CD4-positive, CD25-positive, alpha-beta regulatory T cell (primary cell): Measurements from ENCODE around the gene KIAA0825. TPM values are rescaled to one million over a fixed set of nuclear protein-coding genes. Genes with fewer than 3 reads are reported as not detected.

Experiments used
- ATAC-seq, 2 donors: fragments of 150-1000 bp; cut with Tn5 transposase; one replicate each; pipeline ENCODE4 v1.10.0; 2021; ENCODE audit warnings: low read depth in 2 of 2, moderate number of reproducible peaks in 2 of 2, moderate library complexity in 1 of 2
- DNase-seq, 3 donors: peaks; one replicate each; pipeline versions ENCODE4 v3.0.0 to v3.0.0-alpha.2; 2012 to 2022; ENCODE audit warnings: mixed read lengths in 1 of 3
- H3K27ac ChIP-seq: one replicate; pipeline ENCODE4 v1.7.0; 2013; ENCODE audit warnings: mild to moderate bottlenecking, low read length; ENCODE audit not compliant: insufficient read depth, poor library complexity, severe bottlenecking
- H3K27me3 ChIP-seq: one replicate; pipeline ENCODE4 v1.7.0; 2013; ENCODE audit warnings: low read length; ENCODE audit not compliant: control insufficient read depth, insufficient read depth
- H3K36me3 ChIP-seq: one replicate; pipeline ENCODE4 v1.7.0; 2013; ENCODE audit warnings: mild to moderate bottlenecking, low read length, moderate library complexity; ENCODE audit not compliant: control insufficient read depth, insufficient read depth
- H3K4me1 ChIP-seq: 2 replicates; pipeline ENCODE4 v1.7.0; 2013; ENCODE audit warnings: mild to moderate bottlenecking, low read length; ENCODE audit not compliant: insufficient read depth, control insufficient read depth, poor library complexity, severe bottlenecking
- H3K4me3 ChIP-seq: one replicate; pipeline ENCODE4 v1.7.0; 2013; ENCODE audit warnings: low read depth, mild to moderate bottlenecking, low read length, moderate library complexity
- H3K9me3 ChIP-seq, 2 experiments: 1 replicate in 1 of 2; 2 replicates in 1 of 2; pipeline ENCODE4 v1.7.0; 2013; ENCODE audit warnings: low read length in 2 of 2, mild to moderate bottlenecking in 1 of 2, moderate library complexity in 1 of 2; ENCODE audit not compliant: control insufficient read depth in 2 of 2
- H3K27ac Mint-ChIP-seq, 3 donors: one replicate each; pipeline ENCODE4 v1.8.0; 2020 to 2022; ENCODE audit warnings: mild to moderate bottlenecking in 3 of 3, mixed read lengths in 3 of 3, moderate library complexity in 2 of 3
- H3K27me3 Mint-ChIP-seq: one replicate; pipeline ENCODE4 v1.8.0; 2022; ENCODE audit warnings: mild to moderate bottlenecking, mixed read lengths
- H3K36me3 Mint-ChIP-seq: one replicate; pipeline ENCODE4 v1.8.0; 2020; ENCODE audit warnings: mixed read lengths
- H3K4me1 Mint-ChIP-seq, 4 donors: one replicate each; pipeline ENCODE4 v1.8.0; 2020 to 2022; ENCODE audit warnings: mixed read lengths in 4 of 4, mild to moderate bottlenecking in 1 of 4
- H3K4me3 Mint-ChIP-seq, 4 donors: one replicate each; pipeline ENCODE4 v1.8.0; 2020 to 2022; ENCODE audit warnings: mild to moderate bottlenecking in 4 of 4, mixed read lengths in 4 of 4, moderate library complexity in 3 of 4
- H3K9me3 Mint-ChIP-seq, 7 donors: one replicate each; pipeline ENCODE4 v1.8.0; 2020 to 2022; ENCODE audit warnings: mixed read lengths in 7 of 7, mild to moderate bottlenecking in 3 of 7, moderate library complexity in 2 of 7
- polyA plus RNA-seq, 4 donors: library from polyadenylated mRNA; unstranded; fragments of 300-500 nt; fragmentation: Illumina TruSeq; gene quantifications; one replicate each; pipeline ENCODE4 v1.2.3, GENCODE V29; 2021
- total RNA-seq: library from RNA; stranded (reverse); gene quantifications from one replicate; pipeline ENCODE4 v1.2.3, GENCODE V29; 2022

Gene KIAA0825
- total and polyA plus RNA-seq, 5 donors from 2014 or later = 0.42 to 4.6 (median 1.3) TPM

DNA sequence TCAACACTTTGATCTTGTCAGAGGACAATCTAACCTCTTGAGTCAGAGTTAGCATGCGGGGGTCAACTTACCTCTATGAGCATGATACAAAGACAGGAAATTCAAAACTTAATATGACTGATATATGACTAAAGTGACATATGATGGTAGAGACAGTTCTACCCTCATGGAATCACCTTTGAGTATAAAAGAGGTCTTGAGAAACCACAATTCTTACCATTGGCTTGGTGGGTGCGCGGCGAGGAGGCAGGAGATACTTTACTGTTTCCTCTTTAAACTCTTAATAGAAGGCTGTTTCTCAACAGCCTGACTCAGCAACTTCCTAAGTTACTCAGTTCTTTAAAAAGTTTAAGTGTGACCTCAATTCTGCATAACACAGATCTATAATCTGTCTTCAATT is 372.8 kb downstream of the KIAA0825 start:
- Histone ChIP-seq H3K27ac (no peak overlapping the region), H3K4me3 (no peak overlapping the region), H3K4me1 (no peaks in the 10 kb centered on the region), H3K27me3 (no peaks in the 10 kb centered on the region), H3K36me3 (no peaks in the 10 kb centered on the region), H3K9me3 (no peaks in the 10 kb centered on the region)
- Mint-ChIP-seq H3K27me3 (no peaks in the 10 kb centered on the region), H3K36me3 (no peaks in the 10 kb centered on the region), H3K9me3 (no peaks in the 10 kb centered on the region), H3K27ac (no peak overlapping the region), H3K4me1 (no peaks in the 10 kb centered on the region), H3K4me3 (no peak overlapping the region)
- no peak for DNase-seq
- ATAC-seq = no peak

DNA sequence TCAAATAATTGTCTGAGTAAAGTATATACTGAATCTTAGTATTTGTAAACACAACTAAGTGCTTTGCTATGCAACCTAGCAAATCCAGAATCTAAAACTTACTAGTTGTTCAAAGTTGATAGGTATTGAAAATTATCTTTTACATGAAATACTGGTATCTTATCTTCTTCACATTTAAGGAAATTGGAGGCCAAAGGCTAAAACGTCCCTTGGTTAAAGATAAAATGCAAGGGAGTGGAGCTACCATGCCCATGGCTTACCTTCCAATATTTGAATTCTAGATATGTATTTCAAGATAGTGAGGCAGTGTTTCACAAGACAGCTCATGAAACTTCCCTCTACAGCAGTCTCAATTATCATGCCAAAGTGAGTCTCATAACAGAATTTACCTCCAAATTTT is 373.5 kb downstream of the KIAA0825 start:
- Mint-ChIP-seq H3K27ac (no peak overlapping the region), H3K9me3 (no peaks in the 10 kb centered on the region), H3K27me3 (no peaks in the 10 kb centered on the region), H3K4me3 (no peak overlapping the region), H3K36me3 (no peaks in the 10 kb centered on the region), H3K4me1 (no peaks in the 10 kb centered on the region)
- no peaks in the 10 kb centered on the region for H3K4me1 ChIP-seq
- DNase-seq = no peak
- no peak overlapping the region for H3K27ac ChIP-seq
- H3K9me3 ChIP-seq = no peaks in the 10 kb centered on the region
- H3K4me3 ChIP-seq = no peak overlapping the region
- H3K27me3 ChIP-seq = no peaks in the 10 kb centered on the region
- ATAC-seq = no peak
- no peaks in the 10 kb centered on the region for H3K36me3 ChIP-seq

DNA sequence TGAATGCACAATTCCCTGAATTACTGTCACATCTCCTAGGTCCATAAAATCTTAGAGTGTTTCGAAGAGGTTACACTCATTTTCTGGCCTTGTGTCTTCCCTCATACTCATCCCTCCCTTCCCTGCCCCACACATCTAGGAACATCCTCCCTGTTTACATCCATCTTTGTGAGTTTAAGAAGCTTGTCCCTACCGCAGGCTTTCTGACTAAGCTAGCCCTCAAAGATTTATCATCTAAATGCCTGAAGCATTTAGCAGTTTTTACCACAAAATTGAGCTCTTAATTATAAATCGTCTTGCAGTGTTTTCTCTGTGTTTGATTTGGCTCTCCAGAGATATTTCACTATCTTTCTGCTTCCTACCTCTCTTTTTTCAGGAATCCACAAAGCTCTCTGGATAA is 374.8 kb downstream of the KIAA0825 start:
- no peak overlapping the region for H3K27ac Mint-ChIP-seq
- ATAC-seq = no peak
- H3K4me3 Mint-ChIP-seq = no peak overlapping the region
- no peaks in the 10 kb centered on the region for H3K36me3 Mint-ChIP-seq
- no peak for DNase-seq
- H3K27me3 Mint-ChIP-seq = no peaks in the 10 kb centered on the region
- Histone ChIP-seq H3K36me3 (no peaks in the 10 kb centered on the region), H3K27me3 (no peaks in the 10 kb centered on the region), H3K4me3 (no peak overlapping the region), H3K27ac (no peak overlapping the region), H3K9me3 (no peaks in the 10 kb centered on the region), H3K4me1 (no peaks in the 10 kb centered on the region)
- no peaks in the 10 kb centered on the region for H3K4me1 Mint-ChIP-seq
- no peaks in the 10 kb centered on the region for H3K9me3 Mint-ChIP-seq

DNA sequence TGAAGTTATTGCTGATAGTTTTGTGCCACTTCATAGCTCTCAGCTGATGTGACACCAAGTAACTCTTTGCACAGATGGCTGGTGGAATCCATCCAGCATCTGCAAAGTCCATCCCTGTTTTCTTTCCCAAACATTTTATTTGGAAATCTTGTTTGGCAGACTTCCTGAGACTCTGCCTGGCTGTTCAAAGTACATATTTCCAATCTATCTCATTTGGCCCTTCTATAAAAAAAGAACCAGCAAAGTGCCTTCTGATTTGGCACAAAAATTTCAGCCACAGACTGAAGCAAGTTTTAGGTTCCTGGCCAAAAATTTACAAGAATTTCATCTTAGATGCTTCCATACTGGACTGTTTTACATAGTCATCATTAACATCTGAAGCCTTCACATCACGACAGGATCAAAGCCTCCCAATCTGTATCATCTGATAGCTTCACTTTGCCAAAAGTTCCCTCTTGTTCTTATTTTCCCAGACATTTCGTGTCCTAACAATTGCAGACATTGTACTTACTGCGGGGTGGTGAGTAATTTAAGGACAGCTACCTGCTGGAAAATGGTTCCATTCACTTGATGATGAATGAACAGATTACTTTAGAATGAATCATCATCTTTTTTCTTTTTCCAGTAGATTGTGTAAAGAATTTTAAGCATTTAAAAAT is 377.3 kb downstream of the KIAA0825 start:
- H3K36me3 Mint-ChIP-seq = no peaks in the 10 kb centered on the region
- Histone ChIP-seq H3K4me3 (no peak overlapping the region), H3K27ac (no peak overlapping the region), H3K9me3 (no peaks in the 10 kb centered on the region), H3K4me1 (no peaks in the 10 kb centered on the region), H3K27me3 (no peaks in the 10 kb centered on the region), H3K36me3 (no peaks in the 10 kb centered on the region)
- no peak for DNase-seq
- no peak overlapping the region for H3K4me3 Mint-ChIP-seq
- H3K9me3 Mint-ChIP-seq = peaks cover 0 to 1% (median 0%) of the 10 kb centered on the region in 7 donors
- ATAC-seq = no peak
- no peaks in the 10 kb centered on the region for H3K4me1 Mint-ChIP-seq
- H3K27ac Mint-ChIP-seq = no peak overlapping the region
- no peaks in the 10 kb centered on the region for H3K27me3 Mint-ChIP-seq

DNA sequence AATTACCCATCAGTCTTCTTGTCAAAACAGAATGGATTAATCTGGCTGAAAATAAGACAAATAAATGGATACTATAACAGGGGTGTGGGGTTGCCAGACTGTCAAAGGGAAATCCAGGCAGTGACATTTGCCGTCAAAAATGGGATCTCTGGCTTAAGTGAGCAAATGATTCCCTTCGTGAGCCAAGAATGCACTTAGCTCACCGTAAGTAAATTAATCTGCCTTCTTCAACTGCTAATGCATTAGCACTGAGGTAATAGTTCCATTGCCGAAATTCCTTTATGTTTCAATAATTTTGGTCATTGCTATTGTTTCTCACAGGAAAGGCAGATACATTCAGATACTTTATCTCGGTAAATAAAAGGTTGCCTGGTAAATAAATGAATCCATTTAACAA is 377.8 kb downstream of the KIAA0825 start:
- Histone ChIP-seq H3K36me3 (no peaks in the 10 kb centered on the region), H3K9me3 (no peaks in the 10 kb centered on the region), H3K27me3 (no peaks in the 10 kb centered on the region), H3K4me3 (no peak overlapping the region), H3K27ac (no peak overlapping the region), H3K4me1 (no peaks in the 10 kb centered on the region)
- Mint-ChIP-seq H3K27me3 (no peaks in the 10 kb centered on the region), H3K27ac (no peak overlapping the region), H3K36me3 (no peaks in the 10 kb centered on the region), H3K4me1 (no peaks in the 10 kb centered on the region), H3K4me3 (no peak overlapping the region), H3K9me3 (peaks cover 0 to 6% (median 0%) of the 10 kb centered on the region in 7 donors)
- DNase-seq = no peak
- ATAC-seq = no peak

DNA sequence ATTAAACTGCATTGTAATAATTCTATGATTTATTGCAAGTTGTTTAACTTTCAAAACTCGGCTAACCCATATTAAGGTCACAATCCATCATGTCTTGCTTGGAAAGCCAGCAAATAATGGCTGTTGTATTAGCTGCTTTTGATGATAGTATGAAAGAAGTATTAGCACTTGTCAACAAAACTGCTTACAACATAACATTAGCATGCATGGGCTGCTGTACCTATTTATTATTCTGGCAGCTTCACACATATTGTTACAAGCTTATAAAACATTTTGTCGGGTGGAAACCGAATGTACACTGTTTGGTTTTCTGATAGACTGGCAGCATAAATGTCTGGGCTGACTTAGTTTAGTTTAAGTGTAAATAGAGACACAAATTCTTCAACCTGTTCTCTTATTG is 378.3 kb downstream of the KIAA0825 start:
- Histone ChIP-seq H3K36me3 (no peaks in the 10 kb centered on the region), H3K4me3 (no peak overlapping the region), H3K27me3 (no peaks in the 10 kb centered on the region), H3K9me3 (no peaks in the 10 kb centered on the region), H3K4me1 (no peaks in the 10 kb centered on the region), H3K27ac (no peak overlapping the region)
- no peaks in the 10 kb centered on the region for H3K27me3 Mint-ChIP-seq
- H3K27ac Mint-ChIP-seq = no peak overlapping the region
- no peak for ATAC-seq
- no peak overlapping the region for H3K4me3 Mint-ChIP-seq
- no peaks in the 10 kb centered on the region for H3K4me1 Mint-ChIP-seq
- peaks cover 0 to 7% (median 0%) of the 10 kb centered on the region in 7 donors for H3K9me3 Mint-ChIP-seq
- no peak for DNase-seq
- no peaks in the 10 kb centered on the region for H3K36me3 Mint-ChIP-seq

DNA sequence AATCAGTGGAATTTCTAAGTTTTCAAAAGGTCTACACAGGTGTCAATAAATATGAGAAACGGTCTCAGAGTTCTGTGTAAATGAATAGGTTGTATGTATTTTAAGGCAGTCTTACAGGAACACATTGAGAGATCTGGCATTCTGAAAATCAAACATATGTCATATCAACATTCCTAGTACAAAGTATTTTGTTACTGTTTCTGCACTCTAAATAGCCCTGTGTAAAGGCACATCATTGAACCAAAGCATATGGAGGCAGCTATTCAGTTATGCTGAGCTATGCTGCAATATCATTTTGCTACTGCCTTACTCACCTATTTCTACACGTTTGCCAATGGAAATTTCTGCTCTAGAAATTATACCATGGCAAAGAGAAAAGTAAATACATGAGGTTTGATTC is 379.1 kb downstream of the KIAA0825 start:
- no peaks in the 10 kb centered on the region for H3K4me1 ChIP-seq
- no peaks in the 10 kb centered on the region for H3K27me3 Mint-ChIP-seq
- no peaks in the 10 kb centered on the region for H3K36me3 ChIP-seq
- no peak overlapping the region for H3K4me3 ChIP-seq
- ATAC-seq (no peak), DNase-seq (no peak)
- no peaks in the 10 kb centered on the region for H3K4me1 Mint-ChIP-seq
- no peaks in the 10 kb centered on the region for H3K9me3 ChIP-seq
- no peak overlapping the region for H3K4me3 Mint-ChIP-seq
- H3K27ac Mint-ChIP-seq = no peak overlapping the region
- H3K36me3 Mint-ChIP-seq = no peaks in the 10 kb centered on the region
- peaks cover 0 to 12% (median 0%) of the 10 kb centered on the region in 7 donors for H3K9me3 Mint-ChIP-seq
- no peak overlapping the region for H3K27ac ChIP-seq
- H3K27me3 ChIP-seq = no peaks in the 10 kb centered on the region

DNA sequence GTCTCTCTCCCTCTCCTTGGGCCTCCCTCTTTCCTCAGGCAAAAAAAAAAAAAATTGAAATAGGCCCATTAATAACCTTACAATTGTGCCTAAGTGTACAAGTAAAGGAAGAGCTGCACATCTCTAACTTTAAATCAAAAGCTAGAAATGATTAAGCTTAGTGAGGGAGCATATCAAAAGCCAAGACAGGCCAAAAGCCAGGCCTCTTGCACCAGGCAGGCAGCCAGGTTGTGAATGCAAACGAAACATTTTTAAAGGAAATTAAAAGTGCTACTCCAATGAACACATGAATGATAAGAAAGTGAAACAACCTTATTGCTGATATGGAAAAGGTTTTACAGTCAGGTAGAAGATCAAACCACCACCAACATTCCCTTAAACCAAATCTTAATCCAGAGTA is 383.4 kb downstream of the KIAA0825 start:
- Mint-ChIP-seq H3K27me3 (no peaks in the 10 kb centered on the region), H3K4me1 (no peaks in the 10 kb centered on the region), H3K27ac (no peak overlapping the region), H3K9me3 (peaks cover 0 to 13% (median 3%) of the 10 kb centered on the region in 7 donors), H3K36me3 (no peaks in the 10 kb centered on the region), H3K4me3 (no peak overlapping the region)
- Histone ChIP-seq H3K4me1 (no peaks in the 10 kb centered on the region), H3K9me3 (no peaks in the 10 kb centered on the region), H3K27ac (no peak overlapping the region), H3K4me3 (no peak overlapping the region), H3K36me3 (no peaks in the 10 kb centered on the region), H3K27me3 (no peaks in the 10 kb centered on the region)
- DNase-seq (no peak), ATAC-seq (no peak)
